HG03045 (cell line): ENCODE measurements around the gene DKC1.

Experiments
- ATAC-seq: cut with Tn5 transposase; IDR thresholded peaks from one replicate; pipeline ENCODE4 v1.9.1; 2021; ENCODE audit warnings: mild to moderate bottlenecking, moderate library complexity; ENCODE audit not compliant: unreplicated experiment

Gene DKC1

GRCh38 chrX:154735695-154736393 is 26.8 kb upstream of the DKC1 start:
- ATAC-seq: no peak

- ATAC-seq: no peak
Observed at GRCh38 chrX:154737136-154737535, 25.5 kb upstream of the DKC1 start.

GRCh38 chrX:154738011-154738738 is 24.5 kb upstream of the DKC1 start:
- no peak for ATAC-seq

- ATAC-seq: no peak
Observed at GRCh38 chrX:154739952-154740465, 22.7 kb upstream of the DKC1 start.

- ATAC-seq: no peak
Observed at GRCh38 chrX:154742613-154743012, 20.1 kb upstream of the DKC1 start.

GRCh38 chrX:154748712-154749339 is 13.8 kb upstream of the DKC1 start:
- no peak for ATAC-seq

- ATAC-seq: no peak
Observed at GRCh38 chrX:154749856-154750255, 12.8 kb upstream of the DKC1 start.

- peak; percentile 66 for ATAC-seq
Observed at GRCh38 chrX:154750301-154751202, 12.1 kb upstream of the DKC1 start, which contains the start of gene GAB3. Gene GAB3, minus strand, starts transcription at chrX:154751077. Its CDS starts 52 bp downstream, at chrX:154751025.

GRCh38 chrX:154751203-154751668 is 11.4 kb upstream of the DKC1 start:
- peak; percentile 11 for ATAC-seq

- no peak for ATAC-seq
Observed at GRCh38 chrX:154751669-154752271, 10.9 kb upstream of the DKC1 start.

GRCh38 chrX:154758696-154759095 is 4.0 kb upstream of the DKC1 start:
- ATAC-seq: no peak

- ATAC-seq: no peak
Observed at GRCh38 chrX:154761977-154762536, 607 bp upstream of the DKC1 start.

GRCh38 chrX:154774622-154775021 is 12.0 kb downstream of the DKC1 start:
- no peak for ATAC-seq

- no peak for ATAC-seq
Observed at GRCh38 chrX:154775419-154776349, 13.0 kb downstream of the DKC1 start.

GRCh38 chrX:154776753-154777152 is 14.1 kb downstream of the DKC1 start:
- ATAC-seq: no peak

- ATAC-seq: no peak
Observed at GRCh38 chrX:154779261-154779660, 16.6 kb downstream of the DKC1 start.

GRCh38 chrX:154780968-154781367 is 18.3 kb downstream of the DKC1 start:
- ATAC-seq: no peak

- ATAC-seq: no peak
Observed at GRCh38 chrX:154784149-154784995, 21.7 kb downstream of the DKC1 start.
